Stimulated activated CD4-positive, alpha-beta T cell treated with anti-CD3 and anti-CD28 coated beads, TNF-alpha, amount 100 ng/mL, for 1 hour (primary cell): Measurements from ENCODE around the gene PLA2G6.
"Not testable (repeated sequence)": the region's sequence is repeated elsewhere in the genome, so short reads cannot be mapped to it uniquely, and the experiment has no call there.

Source experiments
- DNase-seq, 3 donors: peaks; one replicate each; pipeline ENCODE4 v3.0.0-alpha.2; 2020; ENCODE audit warnings: low read depth in 3 of 3, low spot score in 1 of 3

The PLA2G6 gene

GRCh38 chr22:38191731-38192474 lies 10.3 kb upstream of the PLA2G6 start:
- DNase-seq, result no peak

DNA sequence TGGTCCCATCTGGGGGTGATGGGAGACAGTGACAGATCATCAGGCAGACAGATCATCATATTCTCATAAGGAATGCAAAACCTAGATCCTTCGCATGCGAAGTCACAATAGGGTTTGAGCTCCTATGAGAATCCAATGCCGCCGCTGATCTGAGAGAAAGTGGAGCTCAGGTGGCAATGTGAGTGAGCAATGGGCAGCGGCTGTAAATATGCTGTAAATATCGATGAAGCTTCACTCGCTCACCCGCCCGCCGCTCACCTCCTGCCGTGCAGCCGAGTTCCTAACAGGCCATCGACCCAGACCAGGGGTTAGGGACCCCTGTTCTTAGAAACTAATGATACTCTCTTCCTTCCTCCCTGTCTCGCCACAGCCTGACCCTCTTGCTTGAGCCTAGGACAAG lies 9.4 kb upstream of the PLA2G6 start:
- DNase-seq, result no peak

GRCh38 chr22:38190581-38190980 lies 9.0 kb upstream of the PLA2G6 start:
- no peak for DNase-seq

DNA sequence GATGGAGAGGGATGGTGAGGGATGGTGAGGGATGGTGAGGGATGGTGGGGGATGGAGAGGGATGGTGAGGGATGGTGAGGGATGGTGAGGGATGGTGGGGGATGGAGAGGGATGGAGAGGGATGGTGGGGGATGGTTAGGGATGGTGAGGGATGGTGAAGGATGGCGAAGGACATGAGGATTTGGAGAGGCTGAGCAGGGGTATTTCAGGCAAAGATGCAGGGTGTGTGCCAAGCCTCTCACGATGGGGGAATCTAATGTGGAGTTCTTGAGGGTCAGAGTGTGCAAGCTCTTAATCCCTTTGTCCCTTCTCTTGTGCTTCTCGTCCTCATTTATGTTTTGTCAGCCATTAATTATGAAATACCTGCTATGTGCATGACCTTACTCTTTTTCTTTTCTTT lies 7.5 kb upstream of the PLA2G6 start:
- DNase-seq, result no peak

GRCh38 chr22:38187413-38188212 lies 6.0 kb upstream of the PLA2G6 start:
- no peak for DNase-seq

- DNase-seq, result no peak
These were observed 4.8 kb upstream of the PLA2G6 start for GRCh38 chr22:38186429-38186828.

DNA sequence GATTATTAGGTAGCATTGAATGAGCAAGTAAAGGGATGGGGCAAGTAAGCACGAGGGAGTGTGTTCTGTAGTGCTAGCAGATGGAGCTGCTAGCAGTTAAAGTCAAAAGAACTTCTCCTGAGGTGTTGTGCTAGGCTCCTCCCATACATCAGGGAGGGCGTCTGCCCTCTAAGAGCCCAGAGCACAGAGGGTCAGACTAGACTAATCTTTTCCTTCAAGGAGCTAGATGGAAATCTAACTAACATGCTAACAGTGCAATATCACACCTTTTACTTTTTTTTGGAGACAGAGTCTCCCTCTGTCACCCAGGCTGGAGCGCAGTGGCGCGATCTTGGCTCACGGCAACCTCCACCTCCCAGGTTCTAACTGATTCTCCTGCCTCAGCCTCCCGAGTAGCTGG lies 3.2 kb upstream of the PLA2G6 start:
- no peak for DNase-seq

DNA sequence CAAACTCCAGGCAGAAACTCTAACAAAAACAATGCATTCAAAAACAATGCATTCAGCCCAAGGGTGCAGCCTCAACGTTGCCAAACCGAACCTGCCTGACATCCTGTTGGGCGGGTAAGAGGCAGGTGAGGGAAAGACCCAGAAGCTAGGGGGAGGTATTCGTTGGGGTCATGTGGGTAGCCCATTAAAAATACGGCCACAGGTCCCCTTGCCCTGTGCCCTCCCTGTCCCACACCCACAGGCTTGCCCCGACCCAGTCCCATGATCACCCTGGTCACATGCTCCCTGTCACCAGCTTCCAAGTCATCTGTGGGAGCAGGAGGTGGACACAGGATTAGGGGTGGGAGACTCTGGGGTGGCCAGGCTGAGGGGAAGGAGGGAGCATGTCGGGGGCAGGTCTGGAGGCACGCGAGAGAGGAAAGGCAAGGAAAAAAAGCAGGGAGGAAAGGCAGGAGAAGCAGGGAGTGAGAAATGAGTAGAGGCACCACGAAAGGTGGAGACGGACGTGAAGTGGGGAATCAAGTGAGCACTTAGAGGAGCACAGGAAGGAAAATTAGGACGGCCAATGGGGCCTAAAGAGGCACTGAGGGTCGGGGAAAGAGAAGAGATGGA lies 683 bp downstream of the PLA2G6 start:
- no peak for DNase-seq

- not testable (repeated sequence) for DNase-seq
These were observed 3.1 kb downstream of the PLA2G6 start for GRCh38 chr22:38178605-38178937.

GRCh38 chr22:38177926-38178604 lies 3.6 kb downstream of the PLA2G6 start:
- DNase-seq, result no peak

- DNase-seq, result not testable (repeated sequence)
These were observed 4.1 kb downstream of the PLA2G6 start for GRCh38 chr22:38177571-38177925.

- no peak for DNase-seq
These were observed 4.6 kb downstream of the PLA2G6 start for GRCh38 chr22:38177044-38177443.

DNA sequence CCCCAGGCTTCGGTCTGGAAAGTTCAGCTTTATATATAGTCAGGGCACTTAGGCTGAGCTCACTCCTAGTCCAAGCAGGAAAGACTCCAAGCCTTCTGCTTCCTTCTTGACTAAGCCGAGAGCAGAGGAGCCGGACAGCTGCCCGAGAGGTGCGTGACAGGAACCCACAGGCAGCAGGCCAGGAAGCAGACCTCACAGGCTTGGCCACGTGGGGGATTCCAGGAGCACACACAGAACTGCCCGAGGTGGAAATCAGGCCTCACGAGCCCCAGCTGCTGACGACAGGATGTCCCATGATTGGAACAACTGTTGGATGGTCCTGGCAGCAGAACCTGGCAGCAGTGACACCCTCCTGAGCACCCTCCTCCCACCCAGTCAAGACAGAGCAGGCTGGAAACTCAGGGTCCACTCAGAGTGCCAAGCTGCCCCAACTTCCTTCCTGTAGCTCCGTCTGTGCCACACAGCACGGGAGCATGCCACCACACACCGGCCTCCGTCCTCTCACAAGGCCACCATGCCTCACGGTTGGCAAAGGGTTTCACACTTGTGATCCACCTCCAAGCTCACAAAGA lies 5.4 kb downstream of the PLA2G6 start:
- DNase-seq, result peak in 1 of 3 donors; percentile 16

DNA sequence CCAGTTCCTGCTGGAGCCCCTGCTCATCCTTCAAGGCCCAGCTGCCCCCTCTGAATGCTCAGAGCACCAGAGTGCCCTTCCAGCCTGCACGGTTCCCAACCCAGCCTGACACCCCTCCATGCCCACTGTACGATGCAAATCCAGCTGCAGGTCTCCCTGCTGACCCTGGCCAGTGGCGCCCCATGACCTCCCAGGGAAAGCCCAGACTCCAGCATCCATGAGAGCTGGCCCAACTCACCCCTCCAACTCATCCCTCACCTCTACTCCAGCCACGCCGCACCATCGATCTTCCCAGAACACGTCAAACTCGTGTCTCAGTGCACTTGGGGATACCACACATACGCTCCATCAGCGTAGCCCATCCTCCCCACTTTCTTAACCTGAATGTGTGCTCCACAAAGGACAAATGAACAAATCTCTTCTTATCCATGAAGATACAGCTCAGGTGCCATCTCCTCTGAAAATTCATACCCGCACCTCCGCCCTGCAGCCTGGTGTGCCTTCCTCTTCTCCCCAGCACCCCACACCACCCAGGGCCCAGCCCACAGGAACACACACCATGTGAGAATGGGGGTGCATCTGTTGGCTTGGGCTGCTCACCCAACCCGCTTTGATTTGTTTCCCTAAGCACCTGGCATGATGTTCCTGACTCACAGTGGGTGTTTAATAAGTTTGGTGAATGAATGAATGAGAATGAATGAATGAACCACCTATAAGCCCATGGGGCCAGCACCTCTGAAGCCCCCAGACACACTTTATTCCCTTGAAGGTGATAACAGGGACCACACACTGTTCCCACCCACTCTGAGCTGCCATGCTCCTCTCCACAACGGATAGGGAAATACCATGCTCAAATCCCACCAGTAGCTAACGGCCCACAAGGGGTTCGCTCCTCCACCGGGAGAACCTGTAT lies 6.2 kb downstream of the PLA2G6 start:
- DNase-seq, result no peak

GRCh38 chr22:38174626-38175025 lies 7.0 kb downstream of the PLA2G6 start:
- no peak for DNase-seq

- DNase-seq, result no peak
These were observed 8.1 kb downstream of the PLA2G6 start for GRCh38 chr22:38173641-38173906.

- no peak for DNase-seq
These were observed 8.6 kb downstream of the PLA2G6 start for GRCh38 chr22:38172832-38173640.

- DNase-seq, result no peak
These were observed 9.5 kb downstream of the PLA2G6 start for GRCh38 chr22:38171927-38172831.

DNA sequence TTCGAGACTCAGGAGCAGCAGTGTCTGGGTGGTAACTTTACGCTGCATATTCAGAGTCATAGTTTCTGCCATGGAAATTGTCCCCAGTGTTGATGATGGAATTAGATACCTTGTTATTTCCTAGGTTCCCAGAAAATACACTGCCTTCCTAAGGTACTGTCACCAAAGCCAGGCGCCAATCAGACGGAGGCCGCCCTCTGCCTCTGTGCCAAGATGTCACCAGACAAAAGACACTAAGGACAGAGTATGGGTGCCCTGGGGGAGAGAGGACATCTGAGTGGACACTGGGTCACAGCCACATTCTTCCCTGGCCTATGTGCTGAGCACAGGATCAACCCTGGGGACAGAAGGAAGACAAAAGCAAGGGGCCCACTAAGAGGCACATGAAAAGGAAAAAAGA lies 11.2 kb downstream of the PLA2G6 start:
- no peak for DNase-seq
